Adrenal gland (tissue), 12 donors: ENCODE results near the gene BPIFA3. TPM values are rescaled to one million over a fixed set of nuclear protein-coding genes. Genes with fewer than 3 reads are reported as not detected.

Experiments
- DNase-seq, 7 donors: peaks; one replicate each; pipeline ENCODE4 v3.0.0-alpha.2; 2019 to 2020
- H3K27ac ChIP-seq, 5 donors: fragments of 200-600 bp; sonication (generic) in 4 of 5; 1 replicate in 3 of 5; 2 replicates in 2 of 5; pipeline versions ENCODE4 v1.5.1 to v1.8.0; 2016 to 2020; ENCODE audit warnings: mild to moderate bottlenecking in 1 of 5
- H3K27me3 ChIP-seq: fragments of 200-600 bp; 2 replicates; pipeline ENCODE4 v1.8.0; 2021
- H3K36me3 ChIP-seq, 2 donors: fragments of 200-600 bp; replicated peaks in 1 of 2; 1 replicate in 1 of 2; 2 replicates in 1 of 2; pipeline versions ENCODE4 v1.5.1 to v1.8.0; 2018 to 2022
- H3K4me1 ChIP-seq, 2 donors: fragments of 200-600 bp; replicated peaks in 1 of 2; 1 replicate in 1 of 2; 2 replicates in 1 of 2; pipeline versions ENCODE4 v1.5.1 to v1.8.0; 2018 to 2021
- H3K4me3 ChIP-seq, 4 donors: fragments of 200-600 bp; sonication (generic) in 3 of 4; one replicate each; pipeline ENCODE4 v1.5.1; 2016 to 2018
- H3K9me3 ChIP-seq, 3 donors: fragments of 200-600 bp; sonication (generic) in 1 of 3; replicated peaks in 1 of 3; 1 replicate in 2 of 3; 2 replicates in 1 of 3; pipeline versions ENCODE4 v1.5.1 to v1.8.0; 2016 to 2021
- CTCF ChIP-seq, 6 experiments: fragments of 450-650 bp in 4 of 6; fragments of 200-600 bp in 2 of 6; sonication (generic) in 1 of 6; IDR thresholded peaks; 1 replicate in 5 of 6; 2 replicates in 1 of 6; pipeline versions ENCODE4 v1.5.1 to v1.8.0; 2016 to 2021; ENCODE audit warnings: antibody characterized with exemption in 6 of 6, mild to moderate bottlenecking in 2 of 6, moderate library complexity in 1 of 6
- POLR2A ChIP-seq, 2 donors: fragments of 450-650 bp; IDR thresholded peaks; one replicate each; pipeline ENCODE4 v1.6.1; 2017; ENCODE audit warnings: antibody characterized with exemption in 2 of 2, mild to moderate bottlenecking in 2 of 2, moderate library complexity in 1 of 2
- WGBS, 4 donors: extraction: QIAGEN DNeasy Blood & Tissue Kit in 2 of 4; methylation state at CpG; one replicate each; pipeline versions ENCODE4 v1.1.5 to v1.1.7; 2013 to 2017; 5-methylcytosine and 5-hydroxymethylcytosine counted together
- intact Hi-C, 2 donors: fragments of 100-400 bp; cut with DNase I; formaldehyde crosslinking; loops; one replicate each; pipeline versions ENCODE4 v1.14.1 to v1.15.0; 2022 to 2023
- polyA plus RNA-seq, 3 donors: library from polyadenylated mRNA; stranded (reverse); fragments of 200-250 nt in 2 of 3; fragments of 350-450 nt in 1 of 3; fragmentation: Illumina TruSeq in 1 of 3; extraction: RNeasy Lipid Tissue Mini Kit (QIAGEN cat#74804) in 1 of 3; gene quantifications; one replicate each; pipeline ENCODE4 v1.2.3, GENCODE V29; 2013 to 2014
- total RNA-seq, 9 donors: library from RNA; depleted of rRNA in 4 of 9; stranded (reverse); fragments of >200 nt in 4 of 9; fragments of 120-200 nt in 1 of 9; fragmentation: NEBNext Ultra II Directional in 1 of 9; extraction: Animal tissue kit (Norgen Biotek cat#: 25700) in 1 of 9; gene quantifications; one replicate each; pipeline versions ENCODE4 v1.1.0 to v1.2.4, GENCODE V29; 2013 to 2023
- donor health status: healthy with polysubstance abuse.
- donor health status: Bipolar disorder and iron deficiency.
- donor health status: DM: yes; HTN: yes; CAD: no.
- donor health status: DM: no; HTN: no; CAD: no.
- donor health status: DM: no; HTN: no; CAD: no.
- donor health status: DM: yes; HTN: yes; CAD: no.

BPIFA3 gene
- total and polyA plus RNA-seq, 12 donors, result not detected

DNA sequence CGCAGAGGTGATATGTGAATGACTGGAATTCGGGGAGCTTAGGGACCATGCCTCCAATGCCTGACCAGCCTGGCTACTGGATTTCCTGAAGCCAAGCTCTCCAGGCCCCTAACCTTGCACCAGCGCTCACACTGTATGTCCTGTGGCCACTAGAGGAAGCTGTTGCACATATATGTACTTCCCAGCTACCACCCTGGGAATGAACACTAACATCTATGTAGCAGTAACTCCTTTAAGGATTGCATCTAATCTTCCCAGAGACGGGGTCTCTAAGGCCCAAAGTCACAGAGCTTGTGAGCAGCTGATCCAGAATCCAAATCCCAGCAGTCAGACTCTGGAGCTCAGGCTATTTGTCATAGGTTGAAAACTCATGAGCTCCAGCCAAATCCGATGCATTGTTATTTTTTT is 45.5 kb downstream of the BPIFA3 start:
- H3K4me1 ChIP-seq, result no peaks in the 10 kb centered on the region
- DNase-seq, result peak; percentile 24 to 66 (median 58)
- no peak overlapping the region for H3K27ac ChIP-seq
- no peaks in the 10 kb centered on the region for H3K9me3 ChIP-seq
- intact Hi-C loops, result loop anchor here in 1 of 2 donors (5.0 kb wide), 1 partner anchor 40 kb away; no protein-coding TSS in a partner anchor
- no peak overlapping the region for H3K4me3 ChIP-seq
- TF ChIP-seq CTCF (IDR thresholded peaks at IDR 0.05) (peak; percentile 52 to 75 (median 61)), POLR2A (IDR thresholded peaks at IDR 0.05) (no peak)
- no peaks in the 10 kb centered on the region for H3K27me3 ChIP-seq
- H3K36me3 ChIP-seq, result no peaks in the 10 kb centered on the region
- 24 to 34% (median 26%) methylated on average over 5 of the region's 5 CpGs for WGBS, 4 donors

- no peak overlapping the region for H3K4me3 ChIP-seq
- H3K9me3 ChIP-seq, result no peaks in the 10 kb centered on the region
- H3K27ac ChIP-seq, result no peak overlapping the region
- no peaks in the 10 kb centered on the region for H3K4me1 ChIP-seq
- no peaks in the 10 kb centered on the region for H3K27me3 ChIP-seq
- no peaks in the 10 kb centered on the region for H3K36me3 ChIP-seq
- no peak for DNase-seq
- TF ChIP-seq POLR2A (IDR thresholded peaks at IDR 0.05) (no peak), CTCF (IDR thresholded peaks at IDR 0.05) (no peak)
- 73 to 90% (median 78%) methylated on average over 3 to 5 of the region's 5 CpGs for WGBS, 4 donors
- intact Hi-C loops, result loop anchor here in 1 of 2 donors (5.0 kb wide), 1 partner anchor 39 kb away; no protein-coding TSS in a partner anchor
These were observed 46.6 kb downstream of the BPIFA3 start for GRCh38 chr20:33263784-33264183.

DNA sequence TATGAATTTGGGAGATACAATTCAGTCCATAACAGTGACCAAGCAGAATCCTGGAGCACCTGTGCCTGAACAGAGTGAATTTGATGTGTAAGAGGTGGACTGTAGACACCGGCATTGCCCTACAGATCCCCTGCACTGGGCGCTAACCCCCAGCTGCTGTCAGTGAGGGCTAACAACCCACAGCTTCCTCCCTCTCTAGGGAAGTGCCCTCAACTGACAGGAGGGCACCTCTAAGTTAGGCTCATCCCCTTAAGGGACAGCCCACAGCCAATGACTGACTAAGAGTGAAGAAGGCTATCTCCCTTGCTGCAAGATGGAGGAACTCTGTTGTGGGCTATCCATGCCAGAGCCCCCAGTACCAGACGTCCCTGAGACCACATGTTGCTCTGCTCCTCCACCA is 50.5 kb downstream of the BPIFA3 start:
- Histone ChIP-seq H3K9me3 (no peaks in the 10 kb centered on the region), H3K27ac (no peak overlapping the region), H3K36me3 (no peaks in the 10 kb centered on the region), H3K27me3 (no peaks in the 10 kb centered on the region), H3K4me3 (no peak overlapping the region), H3K4me1 (no peaks in the 10 kb centered on the region)
- no peak for DNase-seq
- TF ChIP-seq CTCF (IDR thresholded peaks at IDR 0.05), result no peak
- TF ChIP-seq POLR2A (IDR thresholded peaks at IDR 0.05), result no peak
- 33 to 63% (median 59%) methylated on average over 3 of the region's 3 CpGs for WGBS, 4 donors
- intact Hi-C loops, result no loop called here

DNA sequence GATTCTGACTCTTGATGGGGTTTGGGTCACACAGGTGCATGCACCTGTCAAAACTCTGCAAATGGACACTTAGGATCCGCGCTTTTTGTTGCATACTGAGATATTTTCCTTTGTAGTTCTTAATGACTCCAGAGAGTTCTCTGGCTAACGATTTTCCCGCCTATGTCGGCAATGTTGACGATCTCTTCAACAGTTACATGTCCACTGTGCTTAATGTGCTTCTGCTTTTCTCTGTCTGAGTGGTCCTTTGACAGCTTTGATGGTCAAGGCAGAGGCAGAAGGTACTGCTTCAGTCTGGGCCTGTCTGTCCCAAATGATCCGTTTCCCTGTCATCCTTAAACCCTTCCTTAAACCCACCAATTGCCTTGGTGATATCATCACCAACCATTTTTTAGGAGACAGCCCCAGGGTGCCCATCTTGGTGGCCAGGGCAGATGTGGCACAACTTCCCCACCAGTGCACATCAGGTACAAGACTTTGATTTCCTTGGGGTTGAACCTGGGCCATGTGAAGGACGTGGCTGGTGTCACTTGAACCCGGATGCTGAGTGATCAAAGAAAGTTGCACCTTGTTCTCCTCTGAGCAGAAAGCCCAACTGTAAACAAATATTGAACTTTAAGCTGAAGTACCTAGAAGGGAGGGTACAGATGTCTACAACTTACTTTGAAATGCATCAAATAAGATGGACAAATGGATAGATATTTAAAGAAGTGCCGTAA is 55.2 kb downstream of the BPIFA3 start:
- intact Hi-C loops, result no loop called here
- H3K36me3 ChIP-seq, result no peaks in the 10 kb centered on the region
- 84 to 90% (median 86%) methylated on average over 10 of the region's 10 CpGs for WGBS, 4 donors
- H3K9me3 ChIP-seq, result no peaks in the 10 kb centered on the region
- no peak for TF ChIP-seq POLR2A (IDR thresholded peaks at IDR 0.05)
- no peak for TF ChIP-seq CTCF (IDR thresholded peaks at IDR 0.05)
- H3K27me3 ChIP-seq, result no peaks in the 10 kb centered on the region
- DNase-seq, result no peak
- H3K27ac ChIP-seq, result no peak overlapping the region
- H3K4me1 ChIP-seq, result peaks cover 3 to 5% of the 10 kb centered on the region in 2 donors
- H3K4me3 ChIP-seq, result no peak overlapping the region
